Activated CD8-positive, alpha-beta memory T cell treated with anti-CD3 and anti-CD28 coated beads, Interleukin-2, amount 50 U/mL, for 24 hours (primary cell): Measurements from ENCODE around the gene AGXT.

Experiments used
- DNase-seq: peaks from one replicate; pipeline ENCODE4 v3.0.0-alpha.2; 2020; ENCODE audit errors: extremely low read depth

AGXT gene

DNA sequence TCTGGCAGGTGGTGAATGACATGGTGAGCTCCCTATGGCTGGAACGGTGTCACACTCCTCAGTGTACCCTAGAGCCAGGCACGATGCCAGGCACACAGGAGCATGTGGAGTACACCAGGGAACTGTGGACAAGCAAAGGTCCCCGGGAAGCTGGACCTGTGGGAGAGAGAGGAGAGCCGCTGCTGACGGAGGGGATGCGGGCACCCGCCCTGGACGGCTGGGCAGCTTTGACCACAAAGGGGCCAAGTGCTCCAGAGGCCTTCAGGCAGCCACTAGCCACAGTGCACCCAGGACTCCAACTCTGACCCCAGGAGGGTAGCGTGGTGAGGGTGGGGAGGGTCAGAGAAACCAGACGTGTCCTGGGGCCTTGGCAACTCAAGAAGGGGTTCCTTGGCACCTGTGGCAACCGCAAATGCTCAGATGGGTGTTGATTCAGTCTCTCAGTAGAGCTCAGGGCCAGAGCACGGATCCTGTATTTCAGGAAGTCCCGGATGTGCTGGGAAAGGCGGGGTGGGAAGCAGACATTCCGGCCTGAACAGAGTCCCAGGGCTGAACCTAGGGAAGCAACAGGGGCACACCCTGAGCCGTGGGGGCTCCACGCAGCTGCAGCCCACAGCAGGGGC is 29.6 kb downstream of the AGXT start:
- DNase-seq = no peak

- no peak for DNase-seq
Observed at GRCh38 chr2:240898731-240899467, 30.3 kb downstream of the AGXT start.

GRCh38 chr2:240899468-240899865 is 30.8 kb downstream of the AGXT start:
- DNase-seq = no peak

- no peak for DNase-seq
Observed at GRCh38 chr2:240900141-240900860, 31.7 kb downstream of the AGXT start.

DNA sequence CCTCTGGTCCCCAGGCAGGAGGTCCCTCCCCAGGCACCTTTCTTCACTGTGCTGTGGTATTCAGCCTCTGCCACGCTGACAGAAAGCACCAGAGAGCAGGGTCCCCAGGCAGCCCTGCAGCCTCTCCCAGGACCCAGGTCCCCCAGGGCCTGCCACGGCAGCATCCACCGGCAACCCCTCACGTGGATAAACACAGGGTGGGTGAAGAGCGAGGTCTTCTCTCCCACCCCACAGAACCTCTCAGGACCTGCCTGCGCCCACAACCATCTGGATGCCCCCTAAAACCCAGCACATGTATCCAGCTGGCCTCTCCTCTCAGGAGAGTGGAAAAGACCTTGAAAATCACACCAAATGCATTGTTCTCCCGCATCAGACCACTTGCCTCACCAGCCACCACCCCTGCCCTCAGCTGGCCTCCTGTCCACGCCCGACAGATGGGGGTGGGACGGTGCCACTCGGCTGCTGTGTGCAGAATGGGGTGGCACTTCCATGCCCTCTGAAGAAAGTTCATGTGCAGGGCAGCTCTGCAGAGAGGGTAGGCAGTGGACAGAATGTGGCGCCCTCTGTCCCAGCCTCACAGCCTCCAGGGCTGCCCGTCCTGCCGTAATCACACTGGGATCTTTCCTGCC is 33.5 kb downstream of the AGXT start:
- DNase-seq = no peak

- DNase-seq = no peak
Observed at GRCh38 chr2:240902615-240903041, 34.0 kb downstream of the AGXT start.

GRCh38 chr2:240903191-240904060 is 34.8 kb downstream of the AGXT start:
- no peak for DNase-seq

GRCh38 chr2:240904216-240905175 is 35.9 kb downstream of the AGXT start:
- DNase-seq = no peak

DNA sequence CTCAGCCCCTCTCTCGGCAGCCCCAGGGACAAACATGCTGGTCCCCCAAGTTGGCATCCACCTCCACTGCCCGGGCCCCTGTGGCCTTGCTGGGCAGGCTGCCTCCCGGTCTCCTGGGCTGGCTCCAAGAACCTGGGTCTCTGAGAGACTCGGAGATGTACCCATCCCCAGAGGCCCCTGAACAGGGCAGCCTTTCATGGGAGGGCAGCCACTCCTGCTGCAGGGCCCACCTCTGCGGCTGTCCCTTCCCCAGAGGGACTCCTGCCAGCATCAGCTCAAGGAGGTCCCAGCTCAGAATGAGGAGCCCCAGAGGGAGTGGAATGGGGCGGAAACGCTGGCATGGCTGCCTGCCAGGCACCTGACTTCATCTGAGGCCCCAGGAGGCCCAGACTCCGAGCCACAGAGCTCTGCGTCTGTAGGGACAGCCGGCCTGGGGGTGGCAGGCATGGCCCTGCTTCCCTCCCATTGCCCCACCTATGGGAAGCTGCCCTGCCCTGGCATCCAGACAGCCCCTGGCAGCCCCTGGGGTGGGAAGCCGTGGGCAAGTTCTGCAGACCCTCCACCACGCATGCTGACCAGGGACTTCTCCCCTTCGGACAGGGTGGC is 36.7 kb downstream of the AGXT start:
- DNase-seq = no peak

DNA sequence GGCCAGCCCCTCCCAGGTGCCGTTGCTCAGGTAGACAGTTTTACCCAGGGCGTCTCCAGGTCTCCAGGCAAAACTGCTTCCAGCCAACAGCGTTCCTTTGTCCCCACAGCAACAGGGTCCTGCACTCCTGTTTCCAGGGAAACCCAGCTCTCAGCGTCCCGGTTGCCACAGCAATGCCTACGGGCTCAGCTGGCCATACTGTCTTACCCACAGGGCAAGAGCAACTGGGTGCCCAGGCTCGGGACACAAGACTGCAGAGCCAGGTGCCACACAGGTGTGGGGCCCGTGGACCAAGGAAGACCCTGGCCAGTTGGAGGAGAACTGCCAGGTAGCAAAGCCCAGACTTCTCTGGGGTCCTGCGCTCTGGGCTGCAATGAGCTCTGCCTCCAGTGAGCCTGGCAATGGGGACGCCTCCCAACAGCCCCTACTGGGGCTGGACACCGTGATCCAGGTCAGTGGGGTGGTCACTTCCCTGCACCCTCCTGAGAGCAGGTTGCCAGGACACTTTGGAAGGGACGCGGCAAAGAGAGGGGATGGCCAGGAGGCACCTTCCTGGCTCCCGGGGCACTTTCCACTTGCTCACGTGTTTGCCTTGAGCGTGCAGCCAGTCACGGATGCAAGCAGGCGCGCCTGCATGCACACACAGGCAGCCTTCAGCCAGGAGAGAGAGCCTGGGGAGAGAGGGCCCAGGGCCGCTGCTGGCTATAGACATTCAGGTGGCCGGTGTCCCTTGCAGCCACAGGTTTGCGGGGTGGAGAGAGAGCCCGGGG is 37.7 kb downstream of the AGXT start, which contains the start of gene CROCC2:
Gene CROCC2 (plus strand): TSS at position 196 of the 770 bp plus-strand sequence. CDS start 178 bp downstream, at position 374.
- no peak for DNase-seq

DNA sequence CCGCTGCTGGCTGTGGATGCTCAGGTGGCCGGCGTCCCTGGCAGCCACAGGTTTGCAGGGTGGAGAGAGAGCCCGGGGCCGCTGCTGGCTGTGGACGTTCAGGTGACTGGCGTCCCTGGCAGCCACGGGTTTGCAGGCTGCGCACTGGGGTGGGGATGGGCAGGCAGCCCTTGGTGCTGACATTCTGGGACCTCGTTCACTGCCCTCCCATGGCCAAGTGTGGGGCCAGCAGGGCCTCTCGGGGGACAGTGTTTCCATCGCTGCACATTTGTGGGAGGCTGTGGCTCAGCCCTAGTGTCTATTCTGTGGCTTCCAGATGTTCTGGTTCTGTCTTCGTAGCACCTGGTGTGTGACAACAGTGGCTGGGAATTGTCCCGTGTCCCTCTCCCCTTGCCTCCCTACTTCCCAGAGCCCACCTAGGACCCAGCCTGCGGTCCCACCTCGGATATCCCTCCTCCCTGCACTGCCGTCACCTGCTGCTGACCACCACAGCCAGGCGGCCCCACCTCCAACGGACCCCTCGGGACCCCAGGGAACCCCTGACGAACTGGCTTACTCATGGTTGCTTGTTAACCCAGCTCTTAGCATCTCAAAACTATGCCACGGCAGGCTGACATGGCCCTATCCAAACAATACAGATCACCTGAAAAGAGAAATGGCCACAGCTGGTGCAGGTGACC is 38.4 kb downstream of the AGXT start:
- no peak for DNase-seq

GRCh38 chr2:240909216-240909974 is 40.8 kb downstream of the AGXT start:
- no peak for DNase-seq

GRCh38 chr2:240911641-240912265 is 43.1 kb downstream of the AGXT start:
- no peak for DNase-seq

DNA sequence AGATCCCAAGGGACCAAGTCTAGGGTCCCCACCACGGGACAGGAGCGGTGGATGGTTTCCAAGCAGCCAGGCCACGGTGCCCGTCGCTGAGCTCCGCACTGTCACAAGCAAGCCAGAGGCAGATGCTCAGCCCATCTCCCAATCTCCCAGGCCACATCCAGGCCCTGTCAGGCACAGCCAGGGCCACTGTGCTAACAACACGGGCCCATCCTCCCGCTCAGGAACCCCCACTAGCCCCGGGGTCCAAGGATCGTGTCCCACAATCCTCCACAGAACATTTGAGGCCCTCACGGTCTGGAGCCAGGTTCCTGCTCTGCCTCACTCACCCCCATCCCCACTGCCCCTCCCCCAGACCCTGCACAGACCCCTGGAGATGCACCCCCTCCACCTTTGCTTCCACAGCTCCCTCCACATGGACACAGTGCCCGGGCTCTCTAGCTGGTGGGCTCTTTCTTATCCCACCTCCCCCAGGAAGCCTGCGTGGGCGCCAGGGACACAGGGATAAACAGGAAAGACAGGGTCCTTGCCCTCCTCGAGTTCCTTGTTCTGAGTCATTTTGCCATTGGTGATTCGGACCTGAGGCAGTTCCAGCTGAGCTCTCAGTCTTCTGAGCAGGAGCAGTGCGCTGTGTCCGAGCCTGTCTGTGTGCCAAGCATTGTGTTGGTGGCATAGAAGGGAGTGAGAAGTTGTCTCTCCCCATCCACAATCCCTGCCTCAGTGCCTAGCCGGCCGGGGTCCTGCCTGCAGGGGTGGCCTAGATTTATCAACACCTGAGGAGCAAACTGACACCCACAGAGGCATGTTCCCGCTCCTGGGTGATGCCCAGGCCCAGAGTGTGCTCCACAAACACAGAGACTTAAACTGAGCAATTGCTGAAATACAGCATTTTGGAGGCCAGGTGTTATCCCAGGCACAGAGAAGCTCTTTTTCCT is 44.5 kb downstream of the AGXT start:
- no peak for DNase-seq

GRCh38 chr2:240913810-240914644 is 45.4 kb downstream of the AGXT start:
- no peak for DNase-seq
